UCSD-AML1 (cell line): ENCODE measurements around the gene TMCO2.
"Not testable (repeated sequence)": the region's sequence is repeated elsewhere in the genome, so short reads cannot be mapped to it uniquely, and the experiment has no call there.

ENCODE experiments used
- DNase-seq: peaks from one replicate; lab custom pipeline; 2025; ENCODE audit not compliant: unreplicated experiment; lab: John Stamatoyannopoulos, UW

The TMCO2 gene

DNA sequence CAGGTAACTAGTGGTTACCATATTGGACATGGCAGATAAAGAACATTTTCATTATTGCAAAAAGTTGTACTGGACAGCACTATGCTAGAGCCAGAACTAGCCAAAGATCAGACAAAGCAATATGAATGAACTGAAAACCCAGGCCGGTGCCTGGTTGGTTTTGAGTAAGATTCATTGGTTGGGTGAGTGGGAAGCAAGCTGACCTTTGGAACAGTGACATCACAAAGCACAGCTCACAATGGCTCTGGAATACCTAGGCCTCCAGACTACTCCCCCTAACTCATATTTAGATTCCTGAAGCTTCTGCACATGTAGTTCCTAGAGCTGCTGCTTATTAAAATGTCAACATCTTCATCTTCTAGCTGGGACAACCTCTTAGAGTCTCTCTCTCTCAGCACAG, at the start of gene TMCO2:
Gene TMCO2 (plus strand): TSS at position 283 of the 400 bp plus-strand sequence. CDS start 57 bp downstream, at position 340.
- DNase-seq, result no peak

- DNase-seq, result no peak
Observed at GRCh38 chr1:40199126-40199525, 48.6 kb upstream of the TMCO2 start.

- no peak for DNase-seq
Observed at GRCh38 chr1:40204856-40205255, 42.9 kb upstream of the TMCO2 start.

- DNase-seq, result no peak
Observed at GRCh38 chr1:40210511-40211204, 37.1 kb upstream of the TMCO2 start.

DNA sequence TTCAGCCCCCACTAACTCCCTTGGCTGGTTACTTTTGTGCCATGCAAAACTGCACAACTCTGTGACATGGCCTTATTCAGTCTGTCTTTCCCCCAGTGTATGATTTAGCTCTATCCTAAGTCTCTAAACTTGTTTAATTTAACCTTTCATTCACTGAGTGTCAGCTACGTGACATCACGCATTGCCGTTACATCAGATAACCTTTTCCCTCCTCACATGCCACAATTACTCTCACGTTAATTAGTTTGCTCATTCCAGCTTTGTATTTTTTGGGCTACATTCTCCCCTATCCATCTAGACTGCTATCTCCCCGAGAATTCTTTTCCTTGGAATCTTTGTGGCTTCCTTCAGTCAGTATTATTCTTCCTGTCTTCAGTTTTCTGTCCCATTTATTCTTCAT, 29.4 kb upstream of the TMCO2 start:
- no peak for DNase-seq

- not testable (repeated sequence) for DNase-seq
Observed at GRCh38 chr1:40221471-40221905, 26.2 kb upstream of the TMCO2 start.

- no peak for DNase-seq
Observed at GRCh38 chr1:40221977-40222772, 25.6 kb upstream of the TMCO2 start.

DNA sequence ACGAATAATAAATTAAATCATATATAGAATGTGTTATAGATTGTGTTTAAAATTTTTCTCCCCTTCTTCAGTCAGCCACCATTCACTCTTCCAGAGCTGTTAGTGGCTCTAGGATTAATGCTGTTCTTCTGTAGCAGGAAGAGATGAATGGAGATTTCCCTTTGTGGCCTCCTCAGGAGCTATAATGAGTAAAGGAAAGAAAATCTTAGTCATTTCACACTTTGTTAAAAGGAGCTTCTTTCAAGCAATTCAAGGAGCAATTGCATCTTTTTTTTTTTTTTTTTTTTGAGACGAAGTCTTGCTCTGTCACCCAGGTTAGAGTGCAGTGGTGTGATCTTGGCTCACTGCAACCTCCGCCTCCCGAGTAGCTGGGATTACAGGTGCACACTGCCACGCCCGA, 23.7 kb upstream of the TMCO2 start:
- DNase-seq, result no peak

- DNase-seq, result no peak
Observed at GRCh38 chr1:40226192-40226591, 21.5 kb upstream of the TMCO2 start.

DNA sequence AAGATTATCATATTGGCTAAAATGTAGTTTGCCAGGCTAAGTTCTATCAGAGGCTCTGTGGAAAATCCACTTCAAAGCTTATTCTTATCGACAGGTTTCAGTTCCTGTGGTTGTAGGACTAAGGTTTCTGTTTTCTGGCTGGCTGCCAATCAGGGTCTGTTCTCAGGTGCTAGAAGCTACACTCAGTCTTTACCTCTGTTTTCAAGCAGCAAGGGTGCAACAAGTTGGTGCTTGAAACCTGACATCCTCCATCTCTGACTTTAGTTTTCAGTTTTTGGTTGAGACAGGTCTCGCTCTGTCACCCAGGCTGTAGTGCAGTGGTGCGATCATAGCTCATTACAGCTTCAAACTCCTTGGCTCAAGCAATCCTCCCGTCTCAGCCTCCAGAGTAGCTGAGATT, 15.3 kb upstream of the TMCO2 start:
- no peak for DNase-seq

GRCh38 chr1:40239626-40240025, 8.1 kb upstream of the TMCO2 start:
- DNase-seq, result no peak

DNA sequence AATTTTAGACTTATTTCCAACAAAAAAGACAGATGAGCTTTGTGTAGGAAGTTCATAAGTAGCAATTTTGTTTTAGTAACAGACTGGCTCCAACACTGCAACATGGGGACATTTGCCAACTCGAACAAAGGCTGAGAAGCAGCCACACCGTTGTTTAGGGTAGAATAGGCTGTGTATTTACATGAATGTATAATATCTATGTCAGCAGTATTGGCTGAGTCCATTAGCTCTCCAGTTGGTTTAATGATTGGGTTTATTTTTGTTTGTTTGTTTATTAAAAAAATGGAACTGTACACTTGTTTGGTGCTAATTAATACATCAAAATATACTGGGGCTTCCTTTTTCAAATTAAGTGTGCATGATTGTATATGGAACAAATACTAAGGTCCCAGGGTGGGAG, 7.3 kb upstream of the TMCO2 start:
- no peak for DNase-seq

GRCh38 chr1:40241362-40241761, 6.4 kb upstream of the TMCO2 start:
- no peak for DNase-seq

- no peak for DNase-seq
Observed at GRCh38 chr1:40243351-40243750, 4.4 kb upstream of the TMCO2 start.

GRCh38 chr1:40244138-40244744, 3.5 kb upstream of the TMCO2 start:
- no peak for DNase-seq

DNA sequence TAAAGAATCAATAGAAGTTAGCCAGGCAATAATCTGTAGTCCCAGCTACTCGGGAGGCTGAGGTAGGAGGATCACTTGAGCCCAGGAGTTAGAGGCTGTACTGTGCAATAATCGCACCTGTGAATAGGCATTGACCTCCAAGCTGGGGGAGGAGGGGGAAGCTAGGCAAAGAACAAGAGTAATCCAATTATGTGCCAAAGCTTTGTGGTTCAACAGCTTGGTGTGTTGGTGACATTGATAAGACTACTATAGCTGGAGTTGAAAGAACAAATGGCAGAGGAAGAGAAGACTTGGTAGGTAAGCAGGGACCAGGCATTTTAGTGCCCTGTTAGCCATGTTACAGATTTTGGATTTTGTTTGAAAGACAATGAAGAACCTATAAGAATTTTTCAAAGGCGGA, 2.1 kb upstream of the TMCO2 start:
- DNase-seq, result no peak

GRCh38 chr1:40248412-40248811, 675 bp downstream of the TMCO2 start:
- no peak for DNase-seq

- no peak for DNase-seq
Observed at GRCh38 chr1:40251456-40251855, 3.7 kb downstream of the TMCO2 start.

DNA sequence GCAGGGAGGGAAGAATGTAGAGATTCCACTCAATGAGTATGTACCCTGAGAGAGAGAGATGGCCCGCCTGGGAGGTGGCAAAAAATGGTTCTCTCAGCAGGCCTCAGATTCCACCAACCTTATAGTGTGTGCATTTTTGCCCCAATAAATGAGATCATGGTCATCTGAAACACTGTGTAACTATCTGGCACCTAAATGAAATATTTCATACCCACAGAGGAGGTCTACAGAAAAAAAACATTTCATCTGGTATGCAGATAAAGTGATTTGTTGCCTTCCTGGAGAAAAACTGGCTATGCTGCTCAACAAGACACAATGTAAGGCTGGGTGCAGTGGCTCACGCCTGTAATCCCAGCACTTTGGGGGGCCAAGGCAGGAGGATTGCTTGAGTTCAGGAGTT, 4.9 kb downstream of the TMCO2 start:
- DNase-seq, result no peak

DNA sequence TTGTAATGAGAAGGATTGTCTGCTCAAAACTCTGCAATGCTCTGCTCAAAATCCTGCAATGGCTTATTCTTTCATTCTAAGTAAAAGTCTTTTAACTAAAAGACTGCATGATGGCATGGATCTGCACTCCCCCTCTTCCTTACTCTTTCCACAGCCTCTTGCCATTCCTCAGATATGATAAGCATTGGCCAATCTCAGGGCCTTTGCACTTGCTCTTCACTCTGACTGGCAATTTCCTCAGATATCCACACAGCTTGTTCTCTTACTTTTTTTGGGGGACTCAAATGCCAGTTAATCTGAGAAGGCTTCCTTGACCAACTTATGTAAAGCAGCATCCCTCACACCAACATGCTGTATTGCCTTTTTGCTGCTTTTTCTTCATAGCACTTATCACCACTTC, 7.5 kb downstream of the TMCO2 start:
- no peak for DNase-seq

DNA sequence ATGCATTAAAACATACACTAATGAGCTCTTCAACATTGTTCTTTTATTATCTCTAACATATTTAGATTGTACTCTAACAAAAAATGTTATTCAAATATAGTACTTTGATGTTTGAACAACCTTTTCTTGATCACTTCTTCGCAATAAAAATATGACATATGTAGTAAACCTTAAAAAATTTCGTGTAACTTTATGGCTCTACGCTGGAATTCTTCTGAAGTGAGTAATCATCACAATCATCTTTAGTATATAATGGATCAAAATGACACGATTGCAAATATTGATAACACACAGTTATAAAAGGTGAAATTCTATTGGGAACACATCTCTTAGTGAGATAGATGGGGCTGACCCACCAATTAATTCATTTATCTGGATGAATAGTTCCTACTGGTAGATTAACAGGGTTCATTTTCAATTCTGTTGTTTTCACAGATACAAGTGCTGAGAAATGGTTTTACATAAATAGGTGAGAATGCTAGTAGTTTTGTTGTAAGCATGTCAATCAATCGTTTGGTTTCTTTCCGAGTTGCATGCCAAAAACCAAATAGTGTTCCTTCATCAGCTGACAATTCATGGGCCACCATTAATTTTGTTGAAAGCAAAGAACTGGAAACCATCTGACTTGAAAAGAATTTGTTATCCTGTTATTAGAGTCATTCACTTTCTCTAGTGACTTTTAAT, 8.8 kb downstream of the TMCO2 start:
- DNase-seq, result no peak

- DNase-seq, result no peak
Observed at GRCh38 chr1:40257313-40257687, 9.6 kb downstream of the TMCO2 start.
